Lung (tissue), 12 donors: ENCODE data around the gene NRROS. TPM values are rescaled to one million over a fixed set of nuclear protein-coding genes. Genes with fewer than 3 reads are reported as not detected.

ENCODE experiments used
- ATAC-seq: fragments of 200-7000 bp; cut with Tn5 transposase; one replicate; pipeline ENCODE4 v1.9.1; 2020; ENCODE audit warnings: moderate number of reproducible peaks; ENCODE audit not compliant: insufficient read depth, low FRiP score
- DNase-seq, 3 donors: peaks; one replicate each; pipeline ENCODE4 v3.0.0-alpha.2; 2013 to 2017
- H3K27ac ChIP-seq, 2 donors: one replicate each; pipeline ENCODE4 v1.5.1; 2013; ENCODE audit warnings: mild to moderate bottlenecking in 2 of 2, moderate library complexity in 2 of 2, control low read depth in 1 of 2, inconsistent platforms in 1 of 2, low read depth in 1 of 2, low read length in 1 of 2
- H3K27me3 ChIP-seq, 3 donors: one replicate each; pipeline ENCODE4 v1.5.1; 2013; ENCODE audit warnings: low read length in 2 of 3; ENCODE audit not compliant: control insufficient read depth in 3 of 3, insufficient read depth in 3 of 3
- H3K36me3 ChIP-seq, 4 donors: one replicate each; pipeline ENCODE4 v1.5.1; 2013; ENCODE audit warnings: low read length in 4 of 4, mild to moderate bottlenecking in 1 of 4, moderate library complexity in 1 of 4; ENCODE audit not compliant: control insufficient read depth in 4 of 4, insufficient read depth in 4 of 4
- H3K4me1 ChIP-seq, 5 donors: one replicate each; pipeline ENCODE4 v1.5.1; 2013; ENCODE audit warnings: low read length in 5 of 5, mild to moderate bottlenecking in 2 of 5, moderate library complexity in 1 of 5; ENCODE audit not compliant: control insufficient read depth in 5 of 5, insufficient read depth in 5 of 5
- H3K4me3 ChIP-seq: one replicate; pipeline ENCODE4 v1.5.1; 2013; ENCODE audit warnings: mild to moderate bottlenecking, control low read depth, moderate library complexity
- H3K9ac ChIP-seq, 2 donors: one replicate each; pipeline ENCODE4 v1.5.1; 2013; ENCODE audit warnings: low read length in 2 of 2, control low read depth in 1 of 2; ENCODE audit not compliant: insufficient read depth in 1 of 2
- H3K9me3 ChIP-seq, 4 donors: one replicate each; pipeline ENCODE4 v1.5.1; 2013; ENCODE audit warnings: low read length in 3 of 4, mild to moderate bottlenecking in 1 of 4, moderate library complexity in 1 of 4; ENCODE audit not compliant: control insufficient read depth in 4 of 4, insufficient read depth in 3 of 4
- WGBS, 2 donors: extraction: QIAGEN DNeasy Blood & Tissue Kit; methylation state at CpG; one replicate each; pipeline ENCODE4 v1.1.7; 2013; 5-methylcytosine and 5-hydroxymethylcytosine counted together
- polyA plus RNA-seq, 2 donors: library from polyadenylated mRNA; stranded (reverse); fragments of 200-250 nt; gene quantifications; one replicate each; pipeline ENCODE4 v1.2.1, GENCODE V29; 2013
- total RNA-seq, 2 donors: library from RNA; depleted of rRNA in 1 of 2; stranded (reverse); fragments of >200 nt in 1 of 2; gene quantifications; one replicate each; pipeline ENCODE4 v1.2.1, GENCODE V29; 2014 to 2021
- TF ChIP-seq, protein P1 (sequence below): IDR thresholded peaks from 2 replicates; pipeline ENCODE4 v1.5.1; 2012; ENCODE audit warnings: mild to moderate bottlenecking; ENCODE audit errors: control extremely low read depth, extremely low read depth
- donor health status: control.
- donor health status: control.
- donor health status: Bipolar disorder and iron deficiency.
- donor health status: healthy.
- donor health status: DM: yes; HTN: yes; CAD: no.

NRROS gene
- total and polyA plus RNA-seq, 4 donors = 6.6 to 17.6 (median 13.0) TPM

DNA sequence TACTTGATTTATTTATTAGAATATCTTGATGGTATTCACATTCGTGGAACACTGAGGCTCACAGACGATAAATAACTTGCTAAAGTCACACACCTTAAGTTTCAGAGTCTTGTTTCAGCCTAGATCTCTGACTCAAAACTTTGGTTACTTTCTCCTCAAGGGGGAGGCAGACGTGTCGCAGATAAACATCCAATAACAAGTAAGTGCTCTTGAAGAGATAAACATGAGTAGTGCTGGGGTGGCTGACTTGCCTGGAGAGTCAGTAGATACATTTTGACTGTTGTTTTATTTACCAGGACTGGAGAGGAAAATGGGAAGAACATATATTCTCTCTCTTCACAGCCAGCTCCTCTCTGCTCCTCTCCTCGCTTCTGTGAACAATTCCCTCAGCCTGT, 39.8 kb upstream of the NRROS start:
- ATAC-seq = no peak
- H3K9me3 ChIP-seq = peaks cover 0 to 2% (median 0%) of the 10 kb centered on the region in 4 donors
- H3K4me1 ChIP-seq = no peaks in the 10 kb centered on the region
- no peak overlapping the region for H3K9ac ChIP-seq
- TF ChIP-seq, protein P1, sequence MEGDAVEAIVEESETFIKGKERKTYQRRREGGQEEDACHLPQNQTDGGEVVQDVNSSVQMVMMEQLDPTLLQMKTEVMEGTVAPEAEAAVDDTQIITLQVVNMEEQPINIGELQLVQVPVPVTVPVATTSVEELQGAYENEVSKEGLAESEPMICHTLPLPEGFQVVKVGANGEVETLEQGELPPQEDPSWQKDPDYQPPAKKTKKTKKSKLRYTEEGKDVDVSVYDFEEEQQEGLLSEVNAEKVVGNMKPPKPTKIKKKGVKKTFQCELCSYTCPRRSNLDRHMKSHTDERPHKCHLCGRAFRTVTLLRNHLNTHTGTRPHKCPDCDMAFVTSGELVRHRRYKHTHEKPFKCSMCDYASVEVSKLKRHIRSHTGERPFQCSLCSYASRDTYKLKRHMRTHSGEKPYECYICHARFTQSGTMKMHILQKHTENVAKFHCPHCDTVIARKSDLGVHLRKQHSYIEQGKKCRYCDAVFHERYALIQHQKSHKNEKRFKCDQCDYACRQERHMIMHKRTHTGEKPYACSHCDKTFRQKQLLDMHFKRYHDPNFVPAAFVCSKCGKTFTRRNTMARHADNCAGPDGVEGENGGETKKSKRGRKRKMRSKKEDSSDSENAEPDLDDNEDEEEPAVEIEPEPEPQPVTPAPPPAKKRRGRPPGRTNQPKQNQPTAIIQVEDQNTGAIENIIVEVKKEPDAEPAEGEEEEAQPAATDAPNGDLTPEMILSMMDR = no peak
- H3K4me3 ChIP-seq = no peak overlapping the region
- H3K27me3 ChIP-seq = peaks cover 0 to 2% (median 0%) of the 10 kb centered on the region in 3 donors
- WGBS, 2 donors = 64 to 86% methylated on average over 5 of the region's 5 CpGs
- no peak for DNase-seq
- no peaks in the 10 kb centered on the region for H3K36me3 ChIP-seq
- H3K27ac ChIP-seq = no peak overlapping the region

GRCh38 chr3:196600359-196600758, 39.1 kb upstream of the NRROS start:
- no peak overlapping the region for H3K27ac ChIP-seq
- ATAC-seq = no peak
- peaks cover 0 to 2% (median 0%) of the 10 kb centered on the region in 4 donors for H3K9me3 ChIP-seq
- no peaks in the 10 kb centered on the region for H3K36me3 ChIP-seq
- no peak overlapping the region for H3K9ac ChIP-seq
- H3K27me3 ChIP-seq = peaks cover 0 to 2% (median 0%) of the 10 kb centered on the region in 3 donors
- WGBS, 2 donors = 92 to 95% methylated on average over 7 of the region's 7 CpGs
- TF ChIP-seq, protein P1 = no peak
- no peak for DNase-seq
- no peaks in the 10 kb centered on the region for H3K4me1 ChIP-seq
- no peak overlapping the region for H3K4me3 ChIP-seq

GRCh38 chr3:196602673-196603072, 36.8 kb upstream of the NRROS start:
- Histone ChIP-seq H3K9me3 (peaks cover 0 to 2% (median 0%) of the 10 kb centered on the region in 4 donors), H3K9ac (no peak overlapping the region), H3K36me3 (no peaks in the 10 kb centered on the region), H3K27me3 (no peaks in the 10 kb centered on the region), H3K4me3 (no peak overlapping the region), H3K4me1 (no peaks in the 10 kb centered on the region), H3K27ac (no peak overlapping the region)
- WGBS, 2 donors = 95 to 97% methylated on average over 6 of the region's 6 CpGs
- ATAC-seq (no peak), DNase-seq (no peak)
- TF ChIP-seq, protein P1 = no peak

- H3K4me1 ChIP-seq = no peaks in the 10 kb centered on the region
- TF ChIP-seq, protein P1 = no peak
- H3K4me3 ChIP-seq = no peak overlapping the region
- H3K9me3 ChIP-seq = peaks cover 0 to 2% (median 0%) of the 10 kb centered on the region in 4 donors
- H3K9ac ChIP-seq = no peak overlapping the region
- H3K36me3 ChIP-seq = no peaks in the 10 kb centered on the region
- H3K27me3 ChIP-seq = no peaks in the 10 kb centered on the region
- H3K27ac ChIP-seq = no peak overlapping the region
- WGBS, 2 donors = 67 to 68% methylated on average over 7 of the region's 7 CpGs
- DNase-seq (no peak), ATAC-seq (no peak)
Measured at GRCh38 chr3:196603683-196604082, 35.8 kb upstream of the NRROS start.
